CD4-positive, alpha-beta T cell treated with Interleukin-6 for 4 hours (primary cell): ENCODE measurements around the gene PNPT1.

ENCODE experiments used
- DNase-seq: peaks from one replicate; pipeline ENCODE4 v3.0.0-alpha.2; 2020; ENCODE audit warnings: mixed read lengths

The PNPT1 gene

GRCh38 chr2:55595536-55595935 lies 98.1 kb downstream of the PNPT1 start:
- no peak for DNase-seq

GRCh38 chr2:55592130-55592529 lies 101.5 kb downstream of the PNPT1 start:
- DNase-seq = no peak

- no peak for DNase-seq
These were observed 102.7 kb downstream of the PNPT1 start for GRCh38 chr2:55590810-55591440.

GRCh38 chr2:55585451-55586080 lies 108.1 kb downstream of the PNPT1 start:
- no peak for DNase-seq
